Body of pancreas (tissue), 4 donors: Measurements from ENCODE around the gene CCDC138. TPM values are rescaled to one million over a fixed set of nuclear protein-coding genes. Genes with fewer than 3 reads are reported as not detected.

Experiments used
- ATAC-seq: fragments of 150-250 bp; one replicate; pipeline ENCODE4 v1.9.1; 2016
- DNase-seq, 4 donors: peaks; one replicate each; pipeline ENCODE4 v3.0.0-alpha.2; 2019
- H3K27ac ChIP-seq, 4 donors: fragments of 200-600 bp; sonication (generic); 1 replicate in 3 of 4; 2 replicates in 1 of 4; pipeline versions ENCODE4 v1.5.1 to v1.6.1; 2016 to 2019; ENCODE audit warnings: mild to moderate bottlenecking in 1 of 4, mixed read lengths in 1 of 4, moderate library complexity in 1 of 4
- H3K27me3 ChIP-seq, 2 donors: fragments of 200-600 bp; sonication (generic); one replicate each; pipeline ENCODE4 v1.6.0; 2016; ENCODE audit warnings: mild to moderate bottlenecking in 1 of 2
- H3K36me3 ChIP-seq, 2 donors: fragments of 200-600 bp; sonication (generic); replicated peaks in 1 of 2; 2 replicates each; pipeline ENCODE4 v1.5.1; 2016; ENCODE audit warnings: low read depth in 2 of 2; ENCODE audit not compliant: insufficient read depth in 1 of 2
- H3K4me1 ChIP-seq: fragments of 200-600 bp; sonication (generic); one replicate; pipeline ENCODE4 v1.6.0; 2016
- H3K4me3 ChIP-seq, 2 donors: fragments of 200-600 bp; sonication (generic); 1 replicate in 1 of 2; 2 replicates in 1 of 2; pipeline ENCODE4 v1.5.1; 2016 to 2019
- H3K9me3 ChIP-seq, 3 donors: fragments of 200-600 bp; sonication (generic); 1 replicate in 2 of 3; 2 replicates in 1 of 3; pipeline ENCODE4 v1.5.1; 2016
- POLR2A ChIP-seq, 3 donors: fragments of 450-650 bp; IDR thresholded peaks; one replicate each; pipeline ENCODE4 v1.6.1; 2016; ENCODE audit warnings: antibody characterized with exemption in 3 of 3, mild to moderate bottlenecking in 2 of 3
- WGBS, 2 donors: methylation state at CpG; one replicate each; pipeline ENCODE4 v1.1.5; 2017; 5-methylcytosine and 5-hydroxymethylcytosine counted together
- intact Hi-C: fragments of 100-400 bp; cut with DNase I; formaldehyde crosslinking; loops from one replicate; pipeline ENCODE4 v1.15.1; 2023
- total RNA-seq, 2 donors: library from RNA; depleted of rRNA; stranded (reverse); fragments of >200 nt; gene quantifications; one replicate each; pipeline ENCODE4 v1.1.0, GENCODE V29; 2016
- TF ChIP-seq, protein P1 (sequence below), 7 experiments: fragments of 450-650 bp in 4 of 7; fragments of 200-600 bp in 3 of 7; sonication (generic) in 3 of 7; IDR thresholded peaks; one replicate each; pipeline ENCODE4 v1.5.1; 2016 to 2019; ENCODE audit warnings: antibody characterized with exemption in 7 of 7

CCDC138 gene
- total RNA-seq, 2 donors from 2014 or later: 3.1 to 9.6 TPM

DNA sequence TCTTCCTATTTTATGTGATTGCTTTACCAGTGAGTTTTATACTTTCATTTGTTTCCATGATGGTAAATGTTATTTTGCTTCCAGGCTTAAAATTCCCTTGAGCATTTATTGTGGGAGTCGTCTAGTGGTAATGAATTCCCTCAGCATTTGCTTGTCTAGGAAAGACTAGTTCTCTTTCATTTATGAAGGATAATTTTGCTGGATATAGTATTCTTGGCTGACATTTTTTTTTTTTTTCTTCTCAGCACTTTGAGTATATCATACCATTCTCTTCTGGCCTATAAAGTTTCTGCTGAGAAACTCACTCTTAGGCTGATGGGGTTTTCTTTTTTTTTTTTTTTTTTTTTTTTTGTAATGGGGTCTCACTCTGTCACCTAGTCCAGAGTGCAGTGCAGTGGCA lies 103.3 kb downstream of the CCDC138 start:
- Histone ChIP-seq H3K4me1 (no peaks in the 10 kb centered on the region), H3K36me3 (no peaks in the 10 kb centered on the region), H3K27ac (no peak overlapping the region), H3K27me3 (no peaks in the 10 kb centered on the region), H3K9me3 (no peaks in the 10 kb centered on the region), H3K4me3 (no peak overlapping the region)
- no peak for ATAC-seq
- DNase-seq: no peak
- WGBS, 2 donors: 86 to 100% methylated on average over 1 of the region's 1 CpG
- no peak for TF ChIP-seq POLR2A (IDR thresholded peaks at IDR 0.05)
- TF ChIP-seq, protein P1, sequence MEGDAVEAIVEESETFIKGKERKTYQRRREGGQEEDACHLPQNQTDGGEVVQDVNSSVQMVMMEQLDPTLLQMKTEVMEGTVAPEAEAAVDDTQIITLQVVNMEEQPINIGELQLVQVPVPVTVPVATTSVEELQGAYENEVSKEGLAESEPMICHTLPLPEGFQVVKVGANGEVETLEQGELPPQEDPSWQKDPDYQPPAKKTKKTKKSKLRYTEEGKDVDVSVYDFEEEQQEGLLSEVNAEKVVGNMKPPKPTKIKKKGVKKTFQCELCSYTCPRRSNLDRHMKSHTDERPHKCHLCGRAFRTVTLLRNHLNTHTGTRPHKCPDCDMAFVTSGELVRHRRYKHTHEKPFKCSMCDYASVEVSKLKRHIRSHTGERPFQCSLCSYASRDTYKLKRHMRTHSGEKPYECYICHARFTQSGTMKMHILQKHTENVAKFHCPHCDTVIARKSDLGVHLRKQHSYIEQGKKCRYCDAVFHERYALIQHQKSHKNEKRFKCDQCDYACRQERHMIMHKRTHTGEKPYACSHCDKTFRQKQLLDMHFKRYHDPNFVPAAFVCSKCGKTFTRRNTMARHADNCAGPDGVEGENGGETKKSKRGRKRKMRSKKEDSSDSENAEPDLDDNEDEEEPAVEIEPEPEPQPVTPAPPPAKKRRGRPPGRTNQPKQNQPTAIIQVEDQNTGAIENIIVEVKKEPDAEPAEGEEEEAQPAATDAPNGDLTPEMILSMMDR (IDR thresholded peaks at IDR 0.05): no peak
- intact Hi-C loops: no loop called here

DNA sequence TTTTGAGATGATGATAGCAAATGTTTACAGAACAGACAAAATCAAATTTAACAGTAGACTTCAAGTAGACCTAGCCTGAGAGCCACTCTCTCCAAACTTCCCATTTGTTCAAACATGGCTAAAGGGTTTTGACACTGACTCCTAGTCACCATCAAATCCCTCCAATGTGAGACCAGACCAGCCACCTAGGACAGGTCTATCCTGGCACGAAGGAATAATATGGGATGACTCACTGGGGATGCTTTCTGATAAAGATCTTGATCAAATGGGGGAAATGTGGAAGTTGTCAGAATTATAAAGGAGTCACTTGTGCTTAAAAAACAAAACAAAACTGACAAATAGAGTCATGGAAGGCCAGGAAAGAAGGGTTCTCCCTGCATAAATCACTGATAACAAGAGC lies 106.7 kb downstream of the CCDC138 start:
- no peak overlapping the region for H3K4me3 ChIP-seq
- H3K27ac ChIP-seq: no peak overlapping the region
- no peaks in the 10 kb centered on the region for H3K36me3 ChIP-seq
- no peak for ATAC-seq
- intact Hi-C loops: no loop called here
- H3K4me1 ChIP-seq: no peaks in the 10 kb centered on the region
- H3K9me3 ChIP-seq: no peaks in the 10 kb centered on the region
- 56 to 90% methylated on average over 1 of the region's 1 CpG for WGBS, 2 donors
- TF ChIP-seq, protein P1 (IDR thresholded peaks at IDR 0.05): no peak
- TF ChIP-seq POLR2A (IDR thresholded peaks at IDR 0.05): no peak
- H3K27me3 ChIP-seq: no peaks in the 10 kb centered on the region
- no peak for DNase-seq

DNA sequence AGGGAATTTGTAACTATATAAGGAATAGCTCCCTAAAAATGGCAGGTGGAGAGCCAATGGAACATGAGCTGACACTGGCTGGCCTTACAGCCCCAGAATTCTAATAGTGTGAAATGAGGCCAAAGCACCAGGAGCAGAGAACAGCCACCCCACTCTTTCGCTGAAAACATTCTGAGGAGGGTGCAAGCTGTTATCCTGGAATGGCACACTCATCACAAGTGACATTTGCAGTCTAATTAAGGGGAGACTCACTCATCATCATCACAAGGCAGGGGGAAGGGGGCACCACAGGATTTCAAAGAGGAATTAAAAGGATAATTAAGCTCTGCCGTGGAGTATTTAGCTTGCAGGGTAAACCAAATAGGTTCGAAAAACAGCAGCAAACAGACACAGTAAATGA lies 108.2 kb downstream of the CCDC138 start:
- WGBS, 2 donors: 69 to 77% methylated on average over 3 of the region's 3 CpGs
- TF ChIP-seq, protein P1 (IDR thresholded peaks at IDR 0.05): no peak
- no peak for TF ChIP-seq POLR2A (IDR thresholded peaks at IDR 0.05)
- Histone ChIP-seq H3K9me3 (no peaks in the 10 kb centered on the region), H3K4me1 (no peaks in the 10 kb centered on the region), H3K27ac (no peak overlapping the region), H3K36me3 (no peaks in the 10 kb centered on the region), H3K27me3 (no peaks in the 10 kb centered on the region), H3K4me3 (no peak overlapping the region)
- intact Hi-C loops: no loop called here
- ATAC-seq (no peak), DNase-seq (no peak)

DNA sequence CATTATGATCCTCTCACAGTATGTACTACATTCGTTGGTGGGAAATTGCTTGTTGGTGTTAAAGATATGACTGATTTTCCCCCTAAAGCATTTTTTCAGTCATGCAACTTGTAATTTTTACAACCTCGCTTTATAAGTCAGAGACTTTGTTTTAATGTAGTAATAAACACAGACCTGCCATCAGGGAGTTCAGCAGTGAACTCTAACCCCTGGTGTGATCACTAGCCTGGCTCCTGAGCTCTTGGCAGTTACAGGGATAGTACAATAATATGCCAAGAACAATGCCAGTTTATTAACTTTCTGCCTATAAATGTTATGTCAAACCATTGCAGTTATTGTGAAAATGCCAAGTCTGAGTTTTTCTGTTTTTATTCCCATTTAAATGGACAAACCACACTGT lies 108.6 kb downstream of the CCDC138 start:
- intact Hi-C loops: no loop called here
- TF ChIP-seq, protein P1 (IDR thresholded peaks at IDR 0.05): no peak
- TF ChIP-seq POLR2A (IDR thresholded peaks at IDR 0.05): no peak
- Histone ChIP-seq H3K4me1 (no peaks in the 10 kb centered on the region), H3K27ac (no peak overlapping the region), H3K27me3 (no peaks in the 10 kb centered on the region), H3K4me3 (no peak overlapping the region), H3K36me3 (no peaks in the 10 kb centered on the region), H3K9me3 (no peaks in the 10 kb centered on the region)
- ATAC-seq (no peak), DNase-seq (no peak)
- WGBS, 2 donors: 71 to 79% methylated on average over 2 of the region's 2 CpGs

DNA sequence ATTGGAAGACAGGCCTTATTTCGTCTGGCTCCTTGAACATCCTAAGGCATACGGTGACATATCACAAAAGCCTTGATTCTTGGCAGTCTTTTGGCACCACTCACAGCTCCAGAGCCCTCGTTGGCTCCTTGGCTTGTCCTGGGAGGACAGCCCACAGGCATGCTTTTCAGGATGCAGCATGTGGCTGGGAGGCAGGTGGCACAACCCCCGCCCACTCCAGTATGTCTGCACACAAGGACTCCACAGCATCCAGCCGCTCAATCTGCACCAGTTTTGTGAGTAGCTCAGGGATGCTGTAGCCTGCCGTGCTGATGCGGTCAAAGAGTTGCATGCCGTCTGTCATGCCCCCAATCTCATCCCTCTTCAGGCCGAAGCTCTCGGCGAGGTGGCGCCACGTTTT lies 110.2 kb downstream of the CCDC138 start:
- Histone ChIP-seq H3K4me1 (no peaks in the 10 kb centered on the region), H3K4me3 (no peak overlapping the region), H3K27me3 (no peaks in the 10 kb centered on the region), H3K9me3 (no peaks in the 10 kb centered on the region), H3K36me3 (no peaks in the 10 kb centered on the region), H3K27ac (no peak overlapping the region)
- intact Hi-C loops: no loop called here
- no peak for TF ChIP-seq POLR2A (IDR thresholded peaks at IDR 0.05)
- DNase-seq (no peak), ATAC-seq (no peak)
- WGBS, 2 donors: 87 to 91% methylated on average over 12 to 13 of the region's 13 CpGs
